ENCODE measurements around the gene NUDT8.

Gene NUDT8

DNA sequence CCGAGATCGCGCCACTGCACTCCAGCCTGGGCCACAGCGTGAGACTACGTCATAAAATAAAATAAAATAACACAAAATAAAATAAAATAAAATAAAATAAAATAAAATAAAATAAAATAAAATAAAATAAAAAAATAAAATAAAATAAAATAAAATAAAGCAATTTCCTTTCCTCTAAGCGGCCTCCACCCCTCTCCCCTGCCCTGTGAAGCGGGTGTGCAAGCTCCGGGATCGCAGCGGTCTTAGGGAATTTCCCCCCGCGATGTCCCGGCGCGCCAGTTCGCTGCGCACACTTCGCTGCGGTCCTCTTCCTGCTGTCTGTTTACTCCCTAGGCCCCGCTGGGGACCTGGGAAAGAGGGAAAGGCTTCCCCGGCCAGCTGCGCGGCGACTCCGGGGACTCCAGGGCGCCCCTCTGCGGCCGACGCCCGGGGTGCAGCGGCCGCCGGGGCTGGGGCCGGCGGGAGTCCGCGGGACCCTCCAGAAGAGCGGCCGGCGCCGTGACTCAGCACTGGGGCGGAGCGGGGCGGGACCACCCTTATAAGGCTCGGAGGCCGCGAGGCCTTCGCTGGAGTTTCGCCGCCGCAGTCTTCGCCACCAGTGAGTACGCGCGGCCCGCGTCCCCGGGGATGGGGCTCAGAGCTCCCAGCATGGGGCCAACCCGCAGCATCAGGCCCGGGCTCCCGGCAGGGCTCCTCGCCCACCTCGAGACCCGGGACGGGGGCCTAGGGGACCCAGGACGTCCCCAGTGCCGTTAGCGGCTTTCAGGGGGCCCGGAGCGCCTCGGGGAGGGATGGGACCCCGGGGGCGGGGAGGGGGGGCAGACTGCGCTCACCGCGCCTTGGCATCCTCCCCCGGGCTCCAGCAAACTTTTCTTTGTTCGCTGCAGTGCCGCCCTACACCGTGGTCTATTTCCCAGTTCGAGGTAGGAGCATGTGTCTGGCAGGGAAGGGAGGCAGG, 46.2 kb downstream of the NUDT8 start, which contains the start of gene GSTP1:
Gene GSTP1 (plus strand): TSS at position 566 of the 958 bp plus-strand sequence. CDS start 32 bp downstream, at position 598.
- peak; percentile 88 to 96 (median 94) for DNase-seq
- Histone ChIP-seq H3K4me1 (ENCODE audit: control extremely low read depth in 1 of 4, control insufficient read depth in 4 of 4, insufficient read depth in 4 of 4, low read length in 3 of 4) (peaks cover 13 to 56% (median 50%) of the 10 kb centered on the region in 4 experiments), H3K27me3 (replicated peaks in 2 of 5; ENCODE audit: control insufficient read depth in 4 of 5, insufficient read depth in 5 of 5, low read length in 4 of 5) (no peaks in the 10 kb centered on the region), H3K9me3 (ENCODE audit: control extremely low read depth in 1 of 5, control insufficient read depth in 4 of 5, insufficient read depth in 2 of 5, low read depth in 1 of 5, low read length in 4 of 5) (peaks cover 0 to 5% (median 0%) of the 10 kb centered on the region in 5 experiments), H3K36me3 (ENCODE audit: control insufficient read depth in 4 of 4, insufficient read depth in 4 of 4, low read length in 3 of 4) (peaks cover 0 to 33% (median 24%) of the 10 kb centered on the region in 4 experiments), H3K27ac (ENCODE audit: insufficient read depth in 1 of 2, low read depth in 1 of 2, low read length in 2 of 2, poor library complexity in 1 of 2, severe bottlenecking in 2 of 2) (peak within 1 kb of the TSS; percentile 50 to 83), H3K4me3 (ENCODE audit: control insufficient read depth in 1 of 7, extremely low read depth in 1 of 7, insufficient read depth in 4 of 7, low read depth in 2 of 7, low read length in 6 of 7) (peak within 1 kb of the TSS; percentile 48 to 84 (median 70))
- WGBS (ENCODE audit: insufficient coverage) = 0% methylated on average over 57 of the region's 81 CpGs
- ChIA-PET POLR2A (interaction anchor here (0.6 to 1.4 kb wide), 4 partner anchors 17 to 194 kb away, joined by 3 to 7 read pairs (median 5); no protein-coding TSS in a partner anchor), CTCF (interaction anchor here (0.6 to 3.7 kb wide), 15 partner anchors 8 to 232 kb away, joined by 3 to 18 read pairs (median 5); partner anchors contain the start of gene NUDT8)

DNA sequence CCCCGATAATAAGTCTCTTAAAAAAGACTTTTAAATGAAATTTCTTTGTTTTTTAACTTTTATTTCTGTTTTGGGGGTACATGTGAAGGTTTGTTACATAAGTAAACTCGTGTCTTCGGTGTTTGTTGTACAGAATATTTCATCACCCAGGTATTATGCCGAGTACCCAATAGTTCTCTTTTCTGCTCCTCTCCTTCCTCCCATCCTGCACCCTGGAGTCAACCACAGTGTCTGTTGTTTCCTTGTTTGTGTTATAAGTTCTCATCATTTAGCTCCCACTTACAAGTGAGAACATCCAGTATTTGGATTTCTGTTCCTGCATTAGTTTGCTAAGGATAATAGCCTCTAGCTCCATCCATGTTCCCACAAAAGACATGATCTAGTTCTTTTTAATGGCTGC, 47.7 kb downstream of the NUDT8 start:
- no peak for DNase-seq
- CTCF ChIA-PET = interaction anchor here (0.9 to 3.7 kb wide), 10 partner anchors 10 to 230 kb away, joined by 3 to 18 read pairs (median 5); partner anchors contain the start of gene NUDT8
- no peak overlapping the region for H3K27ac ChIP-seq (ENCODE audit: insufficient read depth in 1 of 2, low read depth in 1 of 2, low read length in 2 of 2, poor library complexity in 1 of 2, severe bottlenecking in 2 of 2)
- H3K4me3 ChIP-seq (ENCODE audit: control insufficient read depth in 1 of 7, extremely low read depth in 1 of 7, insufficient read depth in 4 of 7, low read depth in 2 of 7, low read length in 6 of 7) = no peak overlapping the region
- H3K27me3 ChIP-seq (replicated peaks in 2 of 5; ENCODE audit: control insufficient read depth in 4 of 5, insufficient read depth in 5 of 5, low read length in 4 of 5) = no peaks in the 10 kb centered on the region
- peaks cover 0 to 26% (median 16%) of the 10 kb centered on the region in 4 experiments for H3K36me3 ChIP-seq (ENCODE audit: control insufficient read depth in 4 of 4, insufficient read depth in 4 of 4, low read length in 3 of 4)
- no CpG with 5 or more reads among the region's 4 CpGs for WGBS (ENCODE audit: insufficient coverage)
- peaks cover 9 to 60% (median 57%) of the 10 kb centered on the region in 4 experiments for H3K4me1 ChIP-seq (ENCODE audit: control extremely low read depth in 1 of 4, control insufficient read depth in 4 of 4, insufficient read depth in 4 of 4, low read length in 3 of 4)
- POLR2A ChIA-PET = no interaction called here
- H3K9me3 ChIP-seq (ENCODE audit: control extremely low read depth in 1 of 5, control insufficient read depth in 4 of 5, insufficient read depth in 2 of 5, low read depth in 1 of 5, low read length in 4 of 5) = peaks cover 0 to 5% (median 0%) of the 10 kb centered on the region in 5 experiments

DNA sequence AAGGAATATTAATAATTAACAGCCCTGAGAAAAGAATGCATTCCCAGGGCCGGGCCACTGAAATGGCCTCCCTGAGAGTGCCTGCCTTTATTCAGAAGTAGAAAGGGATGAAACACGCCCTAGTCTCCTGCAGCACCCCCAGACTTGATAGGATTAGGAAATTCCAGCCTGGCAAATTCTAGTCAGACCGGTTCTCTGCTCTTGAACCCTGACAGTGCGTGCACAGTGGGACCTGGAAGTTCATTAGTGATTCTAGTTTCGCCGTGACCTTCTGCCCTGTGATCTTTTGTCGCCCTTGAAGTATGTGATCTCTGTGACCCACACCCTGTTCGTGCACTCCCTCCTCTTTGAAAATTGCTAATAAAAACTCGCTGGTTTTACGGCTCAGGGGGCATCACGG, 48.3 kb downstream of the NUDT8 start:
- no peak overlapping the region for H3K4me3 ChIP-seq (ENCODE audit: control insufficient read depth in 1 of 7, extremely low read depth in 1 of 7, insufficient read depth in 4 of 7, low read depth in 2 of 7, low read length in 6 of 7)
- ChIA-PET POLR2A (no interaction called here), CTCF (interaction anchor here (1.8 to 3.5 kb wide), 2 partner anchors 33 to 230 kb away, joined by 5 to 18 read pairs; no protein-coding TSS in a partner anchor)
- peaks cover 0 to 2% (median 0%) of the 10 kb centered on the region in 5 experiments for H3K9me3 ChIP-seq (ENCODE audit: control extremely low read depth in 1 of 5, control insufficient read depth in 4 of 5, insufficient read depth in 2 of 5, low read depth in 1 of 5, low read length in 4 of 5)
- no peak for DNase-seq
- no peak overlapping the region for H3K27ac ChIP-seq (ENCODE audit: insufficient read depth in 1 of 2, low read depth in 1 of 2, low read length in 2 of 2, poor library complexity in 1 of 2, severe bottlenecking in 2 of 2)
- H3K27me3 ChIP-seq (replicated peaks in 2 of 5; ENCODE audit: control insufficient read depth in 4 of 5, insufficient read depth in 5 of 5, low read length in 4 of 5) = no peaks in the 10 kb centered on the region
- 97% methylated on average over 11 of the region's 11 CpGs for WGBS (ENCODE audit: insufficient coverage)
- peaks cover 9 to 57% (median 54%) of the 10 kb centered on the region in 4 experiments for H3K4me1 ChIP-seq (ENCODE audit: control extremely low read depth in 1 of 4, control insufficient read depth in 4 of 4, insufficient read depth in 4 of 4, low read length in 3 of 4)
- peaks cover 0 to 20% (median 11%) of the 10 kb centered on the region in 4 experiments for H3K36me3 ChIP-seq (ENCODE audit: control insufficient read depth in 4 of 4, insufficient read depth in 4 of 4, low read length in 3 of 4)

DNA sequence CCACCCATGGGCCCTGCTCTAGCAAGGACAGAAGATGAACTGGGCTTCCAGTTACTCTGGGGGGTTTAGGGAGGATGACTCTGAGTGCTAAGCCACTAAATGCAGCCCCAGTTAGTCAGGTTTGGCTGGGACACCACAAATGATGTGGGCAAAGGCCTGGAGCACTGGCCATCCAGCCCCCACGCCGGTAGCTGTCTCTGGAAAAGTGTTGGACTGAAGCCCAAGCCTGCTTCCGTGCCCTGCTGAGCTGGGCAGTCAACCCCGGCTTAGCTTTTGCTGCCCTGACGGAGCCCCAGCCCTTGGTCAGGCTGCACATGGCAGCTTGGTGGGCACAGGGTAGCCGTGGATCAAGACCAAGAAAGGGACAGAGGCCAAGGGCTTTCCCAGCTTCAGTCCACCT, 51.8 kb downstream of the NUDT8 start:
- CTCF ChIA-PET = interaction anchor here (1.0 to 5.7 kb wide), 5 partner anchors 18 to 187 kb away, joined by 3 to 29 read pairs (median 4); no protein-coding TSS in a partner anchor

More for the DNA sequence above, 51.8 kb downstream of the NUDT8 start:
- POLR2A ChIA-PET = no interaction called here
- DNase-seq = no peak
- no peaks in the 10 kb centered on the region for H3K27me3 ChIP-seq (replicated peaks in 2 of 5; ENCODE audit: control insufficient read depth in 4 of 5, insufficient read depth in 5 of 5, low read length in 4 of 5)
- no peaks in the 10 kb centered on the region for H3K9me3 ChIP-seq (ENCODE audit: control extremely low read depth in 1 of 5, control insufficient read depth in 4 of 5, insufficient read depth in 2 of 5, low read depth in 1 of 5, low read length in 4 of 5)
- H3K4me3 ChIP-seq (ENCODE audit: control insufficient read depth in 1 of 7, extremely low read depth in 1 of 7, insufficient read depth in 4 of 7, low read depth in 2 of 7, low read length in 6 of 7) = no peak overlapping the region
- no peaks in the 10 kb centered on the region for H3K36me3 ChIP-seq (ENCODE audit: control insufficient read depth in 4 of 4, insufficient read depth in 4 of 4, low read length in 3 of 4)
- H3K4me1 ChIP-seq (ENCODE audit: control extremely low read depth in 1 of 4, control insufficient read depth in 4 of 4, insufficient read depth in 4 of 4, low read length in 3 of 4) = peaks cover 9 to 35% (median 28%) of the 10 kb centered on the region in 4 experiments
- H3K27ac ChIP-seq (ENCODE audit: insufficient read depth in 1 of 2, low read depth in 1 of 2, low read length in 2 of 2, poor library complexity in 1 of 2, severe bottlenecking in 2 of 2) = no peak overlapping the region
- WGBS (ENCODE audit: insufficient coverage) = 95% methylated on average over 6 of the region's 6 CpGs

All from common myeloid progenitor, CD34-positive (primary cell).